GM12878 (cell line): ENCODE results near the gene IL22RA2. TPM values are rescaled to one million over a fixed set of nuclear protein-coding genes. Genes with fewer than 3 reads are reported as not detected.

Source experiments
- BACH1 ChIP-seq: fragments of 450-650 bp; IDR thresholded peaks from 2 replicates; pipeline ENCODE4 v1.6.1; 2017; ENCODE audit warnings: mild to moderate bottlenecking, borderline replicate concordance
- CBX5 ChIP-seq: sonication (generic); IDR thresholded peaks from 2 replicates; pipeline ENCODE4 v1.6.1; 2016; ENCODE audit warnings: low read depth, moderate library complexity, mild to moderate bottlenecking, inconsistent platforms
- CEBPB ChIP-seq, 2 experiments: fragments of 150-350 bp in 1 of 2; IDR thresholded peaks; 2 replicates each; pipeline ENCODE4 v1.6.1; 2012 to 2014; ENCODE audit warnings: low read depth in 2 of 2, low read length in 2 of 2, borderline replicate concordance in 1 of 2, inconsistent platforms in 1 of 2
- CREM ChIP-seq: IDR thresholded peaks from 2 replicates; pipeline ENCODE4 v1.6.1; 2014; ENCODE audit warnings: antibody characterized with exemption, low read depth
- ESRRA ChIP-seq: IDR thresholded peaks from 2 replicates; pipeline ENCODE4 v1.6.1; 2012; ENCODE audit warnings: mild to moderate bottlenecking, low read length, improper control_type of control experiment
- FOXM1 ChIP-seq: IDR thresholded peaks from 2 replicates; pipeline ENCODE4 v1.6.1; 2012; ENCODE audit warnings: low read depth, mild to moderate bottlenecking, inconsistent platforms, low read length, moderate library complexity
- HDAC6 ChIP-seq: fragments of 200-600 bp; sonication (generic); IDR thresholded peaks from one replicate; pipeline ENCODE4 v1.8.0; 2017; ENCODE audit warnings: antibody characterized with exemption; ENCODE audit not compliant: unreplicated experiment
- KDM1A ChIP-seq: fragments of 200-600 bp; sonication (generic); IDR thresholded peaks from 2 replicates; pipeline ENCODE4 v1.6.1; 2016; ENCODE audit warnings: borderline replicate concordance
- POLR2AphosphoS5 ChIP-seq: IDR thresholded peaks from 2 replicates; pipeline ENCODE4 v1.6.1; 2011; ENCODE audit warnings: mild to moderate bottlenecking, low read length, inconsistent platforms
- RAD21 ChIP-seq: IDR thresholded peaks from 2 replicates; pipeline ENCODE4 v1.6.1; 2011; ENCODE audit warnings: mild to moderate bottlenecking, low read depth, low read length, moderate library complexity; ENCODE audit not compliant: insufficient read depth
- RELA ChIP-seq: fragments of 450-650 bp; IDR thresholded peaks from 2 replicates; pipeline ENCODE4 v1.8.0; 2014; ENCODE audit warnings: borderline replicate concordance; ENCODE audit not compliant: partially characterized antibody
- TAF1 ChIP-seq: IDR thresholded peaks from 2 replicates; pipeline ENCODE4 v1.6.1; 2011; ENCODE audit warnings: mild to moderate bottlenecking, low read depth, low read length, borderline replicate concordance
- ZNF384 ChIP-seq: IDR thresholded peaks from 2 replicates; pipeline ENCODE4 v1.6.1; 2012; ENCODE audit warnings: low read depth, mild to moderate bottlenecking, low read length, improper control_type of control experiment, borderline replicate concordance
- ZSCAN29 ChIP-seq: fragments of 450-650 bp; IDR thresholded peaks from 2 replicates; pipeline ENCODE4 v1.6.1; 2017; ENCODE audit warnings: mild to moderate bottlenecking, moderate library complexity
- polyA plus RNA-seq, 11 experiments: library from polyadenylated mRNA; depleted of rRNA in 4 of 11; unstranded in 6 of 11; stranded (reverse) in 5 of 11; fragments of >200 nt; fragmentation: Nextera tagmentation in 4 of 11; fragmentation: Illumina TruSeq in 1 of 11; extraction: Ambion mirVana in 4 of 11; extraction: Trizol in 1 of 11; gene quantifications; 1 replicate in 1 of 11; 2 replicates in 10 of 11; pipeline versions ENCODE4 v1.2.1 to v1.2.3, GENCODE V29; 2011 to 2016; ENCODE audit warnings: inconsistent platforms in 2 of 11, missing spikeins in 2 of 11, low read depth in 1 of 11
- total RNA-seq, 4 experiments: library from RNA; depleted of rRNA in 3 of 4; stranded (reverse); fragments of >200 nt in 3 of 4; fragmentation: Illumina TruSeq in 1 of 4; extraction: Trizol in 1 of 4; gene quantifications; 2 replicates each; pipeline versions ENCODE4 v1.2.1 to v1.2.3, GENCODE V29; 2013 to 2021
- TF ChIP-seq, protein P1 (sequence below): fragments of 450-650 bp; IDR thresholded peaks from 2 replicates; pipeline ENCODE4 v1.6.1; 2017; ENCODE audit warnings: mild to moderate bottlenecking, moderate library complexity
- TF ChIP-seq, protein P2 (sequence below): fragments of 450-650 bp; IDR thresholded peaks from 2 replicates; pipeline ENCODE4 v1.6.1; 2016; ENCODE audit warnings: mild to moderate bottlenecking
- TF ChIP-seq, protein P3 (sequence below): IDR thresholded peaks from 2 replicates; pipeline ENCODE4 v1.6.1; 2011; ENCODE audit warnings: low read depth, mild to moderate bottlenecking, low read length, moderate library complexity, borderline replicate concordance; ENCODE audit errors: extremely low read depth
- TF ChIP-seq, protein P4 (sequence below): IDR thresholded peaks from 2 replicates; pipeline ENCODE4 v1.6.1; 2012; ENCODE audit warnings: low read length, inconsistent platforms
- TF ChIP-seq, protein P5 (sequence below): fragments of 450-650 bp; IDR thresholded peaks from 2 replicates; pipeline ENCODE4 v1.6.1; 2014; ENCODE audit warnings: mild to moderate bottlenecking
- TF ChIP-seq, protein P6 (sequence below): IDR thresholded peaks from 2 replicates; pipeline ENCODE4 v1.6.1; 2011; ENCODE audit warnings: low read depth, low read length, improper control_type of control experiment, borderline replicate concordance

IL22RA2 gene
- total and polyA plus RNA-seq, 10 of the 15 experiments (the other 5 are each of a cell fraction or from before 2014, with no cell fraction given), result 0.05 to 0.22 (median 0.09) TPM; not detected in 3

DNA sequence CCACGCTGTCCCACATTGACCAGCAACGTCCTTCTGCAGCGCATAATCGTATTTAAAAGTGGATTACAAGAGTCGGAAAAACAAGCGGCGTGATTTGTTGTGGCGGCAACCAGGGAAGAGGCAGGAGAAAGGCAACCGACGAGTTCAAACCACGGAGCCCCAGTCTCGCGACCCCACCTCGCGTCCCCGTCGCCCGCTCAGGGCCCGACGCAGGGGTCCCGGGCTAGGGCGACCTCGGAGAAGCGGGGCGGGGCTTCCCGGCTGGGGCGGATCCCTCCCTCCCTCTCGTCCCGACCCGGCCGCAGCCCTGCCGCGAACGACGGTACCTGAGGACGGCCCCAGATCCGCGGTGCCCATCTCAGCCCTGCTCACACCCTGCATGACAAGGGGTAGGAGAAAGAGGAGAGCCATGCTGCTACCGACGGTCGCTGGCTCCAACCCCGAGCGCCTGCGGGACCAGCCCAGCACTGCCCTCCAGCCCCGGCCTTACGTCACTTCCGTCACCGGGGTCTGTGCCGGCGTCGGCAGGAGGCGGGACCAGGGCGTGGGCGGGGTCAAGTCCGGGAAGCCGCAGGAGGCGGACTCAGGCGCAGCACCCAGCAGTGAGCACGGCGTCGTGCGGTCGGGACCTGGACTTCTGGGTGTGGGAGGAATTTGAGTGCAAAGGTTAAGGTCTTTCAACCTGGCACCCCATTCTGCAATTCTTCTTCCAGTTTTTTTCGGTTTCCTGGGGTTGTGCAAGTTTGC is 45.6 kb upstream of the IL22RA2 start, which contains the start of gene IFNGR1 (continued):
- TF ChIP-seq, protein P1, sequence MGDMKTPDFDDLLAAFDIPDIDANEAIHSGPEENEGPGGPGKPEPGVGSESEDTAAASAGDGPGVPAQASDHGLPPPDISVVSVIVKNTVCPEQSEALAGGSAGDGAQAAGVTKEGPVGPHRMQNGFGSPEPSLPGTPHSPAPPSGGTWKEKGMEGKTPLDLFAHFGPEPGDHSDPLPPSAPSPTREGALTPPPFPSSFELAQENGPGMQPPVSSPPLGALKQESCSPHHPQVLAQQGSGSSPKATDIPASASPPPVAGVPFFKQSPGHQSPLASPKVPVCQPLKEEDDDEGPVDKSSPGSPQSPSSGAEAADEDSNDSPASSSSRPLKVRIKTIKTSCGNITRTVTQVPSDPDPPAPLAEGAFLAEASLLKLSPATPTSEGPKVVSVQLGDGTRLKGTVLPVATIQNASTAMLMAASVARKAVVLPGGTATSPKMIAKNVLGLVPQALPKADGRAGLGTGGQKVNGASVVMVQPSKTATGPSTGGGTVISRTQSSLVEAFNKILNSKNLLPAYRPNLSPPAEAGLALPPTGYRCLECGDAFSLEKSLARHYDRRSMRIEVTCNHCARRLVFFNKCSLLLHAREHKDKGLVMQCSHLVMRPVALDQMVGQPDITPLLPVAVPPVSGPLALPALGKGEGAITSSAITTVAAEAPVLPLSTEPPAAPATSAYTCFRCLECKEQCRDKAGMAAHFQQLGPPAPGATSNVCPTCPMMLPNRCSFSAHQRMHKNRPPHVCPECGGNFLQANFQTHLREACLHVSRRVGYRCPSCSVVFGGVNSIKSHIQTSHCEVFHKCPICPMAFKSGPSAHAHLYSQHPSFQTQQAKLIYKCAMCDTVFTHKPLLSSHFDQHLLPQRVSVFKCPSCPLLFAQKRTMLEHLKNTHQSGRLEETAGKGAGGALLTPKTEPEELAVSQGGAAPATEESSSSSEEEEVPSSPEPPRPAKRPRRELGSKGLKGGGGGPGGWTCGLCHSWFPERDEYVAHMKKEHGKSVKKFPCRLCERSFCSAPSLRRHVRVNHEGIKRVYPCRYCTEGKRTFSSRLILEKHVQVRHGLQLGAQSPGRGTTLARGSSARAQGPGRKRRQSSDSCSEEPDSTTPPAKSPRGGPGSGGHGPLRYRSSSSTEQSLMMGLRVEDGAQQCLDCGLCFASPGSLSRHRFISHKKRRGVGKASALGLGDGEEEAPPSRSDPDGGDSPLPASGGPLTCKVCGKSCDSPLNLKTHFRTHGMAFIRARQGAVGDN, result peak; percentile 69
- TF ChIP-seq, protein P2, sequence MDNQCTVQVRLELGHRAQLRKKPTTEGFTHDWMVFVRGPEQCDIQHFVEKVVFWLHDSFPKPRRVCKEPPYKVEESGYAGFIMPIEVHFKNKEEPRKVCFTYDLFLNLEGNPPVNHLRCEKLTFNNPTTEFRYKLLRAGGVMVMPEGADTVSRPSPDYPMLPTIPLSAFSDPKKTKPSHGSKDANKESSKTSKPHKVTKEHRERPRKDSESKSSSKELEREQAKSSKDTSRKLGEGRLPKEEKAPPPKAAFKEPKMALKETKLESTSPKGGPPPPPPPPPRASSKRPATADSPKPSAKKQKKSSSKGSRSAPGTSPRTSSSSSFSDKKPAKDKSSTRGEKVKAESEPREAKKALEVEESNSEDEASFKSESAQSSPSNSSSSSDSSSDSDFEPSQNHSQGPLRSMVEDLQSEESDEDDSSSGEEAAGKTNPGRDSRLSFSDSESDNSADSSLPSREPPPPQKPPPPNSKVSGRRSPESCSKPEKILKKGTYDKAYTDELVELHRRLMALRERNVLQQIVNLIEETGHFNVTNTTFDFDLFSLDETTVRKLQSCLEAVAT, result peak; percentile 11
- TF ChIP-seq, protein P3, sequence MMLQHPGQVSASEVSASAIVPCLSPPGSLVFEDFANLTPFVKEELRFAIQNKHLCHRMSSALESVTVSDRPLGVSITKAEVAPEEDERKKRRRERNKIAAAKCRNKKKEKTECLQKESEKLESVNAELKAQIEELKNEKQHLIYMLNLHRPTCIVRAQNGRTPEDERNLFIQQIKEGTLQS, result no peak
- TF ChIP-seq CBX5 (no peak; the same call in 1 of the 2 replicates), ESRRA (no peak), RAD21 (no peak), ZSCAN29 (no peak), HDAC6 (no peak), POLR2AphosphoS5 (peak; percentile 84), TAF1 (peak; percentile 90; the same call in 1 of the 2 replicates), BACH1 (peak; percentile 83), FOXM1 (no peak), RELA (peak; percentile 34), ZNF384 (0 out of 2 replicates have a peak, but pooled peaks have one; percentile 8), KDM1A (no peak), CREM (peak; percentile 94), CEBPB (IDR thresholded peaks at IDR 0.05; ENCODE audit: borderline replicate concordance in 1 of 2, low read depth in 2 of 2, low read length in 2 of 2) (no peak)
- TF ChIP-seq, protein P4, sequence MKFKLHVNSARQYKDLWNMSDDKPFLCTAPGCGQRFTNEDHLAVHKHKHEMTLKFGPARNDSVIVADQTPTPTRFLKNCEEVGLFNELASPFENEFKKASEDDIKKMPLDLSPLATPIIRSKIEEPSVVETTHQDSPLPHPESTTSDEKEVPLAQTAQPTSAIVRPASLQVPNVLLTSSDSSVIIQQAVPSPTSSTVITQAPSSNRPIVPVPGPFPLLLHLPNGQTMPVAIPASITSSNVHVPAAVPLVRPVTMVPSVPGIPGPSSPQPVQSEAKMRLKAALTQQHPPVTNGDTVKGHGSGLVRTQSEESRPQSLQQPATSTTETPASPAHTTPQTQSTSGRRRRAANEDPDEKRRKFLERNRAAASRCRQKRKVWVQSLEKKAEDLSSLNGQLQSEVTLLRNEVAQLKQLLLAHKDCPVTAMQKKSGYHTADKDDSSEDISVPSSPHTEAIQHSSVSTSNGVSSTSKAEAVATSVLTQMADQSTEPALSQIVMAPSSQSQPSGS, result peak; percentile 34; the same call in 1 of the 2 replicates
- TF ChIP-seq, protein P5, sequence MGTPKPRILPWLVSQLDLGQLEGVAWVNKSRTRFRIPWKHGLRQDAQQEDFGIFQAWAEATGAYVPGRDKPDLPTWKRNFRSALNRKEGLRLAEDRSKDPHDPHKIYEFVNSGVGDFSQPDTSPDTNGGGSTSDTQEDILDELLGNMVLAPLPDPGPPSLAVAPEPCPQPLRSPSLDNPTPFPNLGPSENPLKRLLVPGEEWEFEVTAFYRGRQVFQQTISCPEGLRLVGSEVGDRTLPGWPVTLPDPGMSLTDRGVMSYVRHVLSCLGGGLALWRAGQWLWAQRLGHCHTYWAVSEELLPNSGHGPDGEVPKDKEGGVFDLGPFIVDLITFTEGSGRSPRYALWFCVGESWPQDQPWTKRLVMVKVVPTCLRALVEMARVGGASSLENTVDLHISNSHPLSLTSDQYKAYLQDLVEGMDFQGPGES, result no peak
- TF ChIP-seq, protein P6, sequence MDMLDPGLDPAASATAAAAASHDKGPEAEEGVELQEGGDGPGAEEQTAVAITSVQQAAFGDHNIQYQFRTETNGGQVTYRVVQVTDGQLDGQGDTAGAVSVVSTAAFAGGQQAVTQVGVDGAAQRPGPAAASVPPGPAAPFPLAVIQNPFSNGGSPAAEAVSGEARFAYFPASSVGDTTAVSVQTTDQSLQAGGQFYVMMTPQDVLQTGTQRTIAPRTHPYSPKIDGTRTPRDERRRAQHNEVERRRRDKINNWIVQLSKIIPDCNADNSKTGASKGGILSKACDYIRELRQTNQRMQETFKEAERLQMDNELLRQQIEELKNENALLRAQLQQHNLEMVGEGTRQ, result no peak
